K562 (cell line): Measurements from ENCODE around the gene PITPNB. TPM values are rescaled to one million over a fixed set of nuclear protein-coding genes. Genes with fewer than 3 reads are reported as not detected.

ENCODE experiments used
- ATAC-seq: fragments of 200-7000 bp; cut with Tn5 transposase; 3 replicates; pipeline ENCODE4 v1.9.1; 2020; ENCODE audit warnings: moderate library complexity
- BruUV-seq: library from RNA; stranded (reverse); fragments of 400-500 nt; replicated peaks from 2 replicates; lab custom pipeline; 2021; lab: Mats Ljungman, UMichigan
- CTCF ChIA-PET: fragments of 300-600 bp; formaldehyde crosslinking; extraction: SDS; loops from one replicate; lab custom pipeline; 2021; ENCODE audit warnings: low intra/inter-chr PET ratio; lab: Yijun Ruan, JAX
- POLR2A ChIA-PET: fragments of 300-600, 350-650 bp; sonication (Branson Sonifier 250); formaldehyde crosslinking; extraction: SDS; loops from one replicate; lab custom pipeline; 2021; ENCODE audit warnings: antibody characterized with exemption, inconsistent platforms; lab: Yijun Ruan, JAX
- DNase-seq, 4 experiments: peaks; one replicate each; pipeline versions ENCODE4 v3.0.0 to v3.0.0-alpha.2; 2011 to 2018; ENCODE audit warnings: low spot score in 3 of 4, mixed read lengths in 3 of 4; ENCODE audit errors: extremely low read depth in 1 of 4
- FAIRE-seq: peaks from 2 replicates; lab custom pipeline; 2011; peaks lifted over from hg19 to GRCh38; lab: Jason Lieb, UNC
- H2AFZ ChIP-seq: 2 replicates; pipeline ENCODE4 v1.6.0; 2011; ENCODE audit warnings: low read depth, low read length, control low read depth, inconsistent platforms
- H3K27ac ChIP-seq: fragments of 200-600 bp; 3 replicates; pipeline ENCODE4 v1.8.0; 2011; ENCODE audit warnings: low read depth, mild to moderate bottlenecking, control low read depth, inconsistent platforms, low read length, moderate library complexity, mixed read lengths; ENCODE audit errors: extremely low read depth
- H3K27me3 ChIP-seq, 2 experiments: fragments of 300-600 bp in 1 of 2; 2 replicates in 1 of 2; 3 replicates in 1 of 2; pipeline versions ENCODE4 v1.6.0 to v1.8.0; 2011; ENCODE audit warnings: inconsistent platforms in 2 of 2, low read length in 2 of 2, mild to moderate bottlenecking in 1 of 2, mixed read lengths in 1 of 2, moderate library complexity in 1 of 2; ENCODE audit not compliant: control insufficient read depth in 2 of 2, insufficient read depth in 2 of 2
- H3K36me3 ChIP-seq: fragments of 300-600 bp; 3 replicates; pipeline ENCODE4 v1.8.0; 2011; ENCODE audit warnings: mild to moderate bottlenecking, low read length, inconsistent platforms; ENCODE audit not compliant: control insufficient read depth, insufficient read depth
- H3K4me1 ChIP-seq, 2 experiments: fragments of 200-600 bp in 1 of 2; replicated peaks in 1 of 2; 2 replicates in 1 of 2; 3 replicates in 1 of 2; pipeline versions ENCODE4 v1.5.1 to v1.8.0; 2011; ENCODE audit warnings: inconsistent platforms in 2 of 2, low read length in 2 of 2, mild to moderate bottlenecking in 1 of 2, mixed read lengths in 1 of 2, moderate library complexity in 1 of 2; ENCODE audit not compliant: control insufficient read depth in 2 of 2, insufficient read depth in 2 of 2
- H3K4me2 ChIP-seq: 2 replicates; pipeline ENCODE4 v1.6.1; 2011; ENCODE audit warnings: low read length, control low read depth, inconsistent platforms, mixed read lengths; ENCODE audit not compliant: insufficient read depth
- H3K4me3 ChIP-seq: fragments of 200-600 bp; sonication (generic), shearing (Covaris generic); 2 replicates; pipeline ENCODE4 v1.5.1; 2016; ENCODE audit warnings: control low read depth, inconsistent platforms
- H3K79me2 ChIP-seq: fragments of 200-600 bp; 3 replicates; pipeline ENCODE4 v1.8.0; 2011; ENCODE audit warnings: low read length, inconsistent platforms; ENCODE audit not compliant: control insufficient read depth, insufficient read depth
- H3K9ac ChIP-seq, 2 experiments: 2 replicates each; pipeline versions ENCODE4 v1.6.0 to v1.6.1; 2011; ENCODE audit warnings: low read depth in 2 of 2, low read length in 2 of 2, control low read depth in 1 of 2, inconsistent platforms in 1 of 2, mild to moderate bottlenecking in 1 of 2, mixed read lengths in 1 of 2; ENCODE audit not compliant: insufficient read depth in 1 of 2
- H3K9me1 ChIP-seq: one replicate; pipeline ENCODE4 v1.6.0; 2011; ENCODE audit warnings: inconsistent platforms, mild to moderate bottlenecking, low read length, moderate library complexity; ENCODE audit not compliant: control insufficient read depth, insufficient read depth
- H3K9me3 ChIP-seq: replicated peaks from 2 replicates; pipeline ENCODE4 v1.5.1; 2011; ENCODE audit warnings: low read depth, low read length, inconsistent platforms; ENCODE audit not compliant: control insufficient read depth, insufficient read depth
- H4K20me1 ChIP-seq: replicated peaks from 2 replicates; pipeline ENCODE4 v1.6.1; 2011; ENCODE audit warnings: low read length, inconsistent platforms, mixed read lengths; ENCODE audit not compliant: control insufficient read depth, insufficient read depth
- SOX6 ChIP-seq: fragments of 450-650 bp; IDR thresholded peaks from 2 replicates; pipeline ENCODE4 v1.6.1; 2014; ENCODE audit warnings: mild to moderate bottlenecking
- YBX1 ChIP-seq: fragments of 450-650 bp; IDR thresholded peaks from 2 replicates; pipeline ENCODE4 v1.7.1; 2016; ENCODE audit warnings: mild to moderate bottlenecking
- WGBS: fragments of 100-300 bp; shearing (Covaris generic); methylation state at CpG from one replicate; pipeline ENCODE4 v1.1.6; 2016; ENCODE audit warnings: low coverage, mixed read lengths; ENCODE audit not compliant: insufficient coverage; ENCODE audit errors: missing lambda C conversion rate; 5-methylcytosine and 5-hydroxymethylcytosine counted together
- in situ Hi-C: fragments of 300-500 bp; cut with MboI; formaldehyde crosslinking; loops from 4 replicates; pipeline ENCODE4 v1.15.0; 2018; ENCODE audit warnings: inconsistent platforms, mixed read lengths
- intact Hi-C: fragments of 100-400 bp; cut with micrococcal nuclease; formaldehyde crosslinking; loops from 2 replicates; pipeline ENCODE4 v1.14.2; 2022
- polyA plus RNA-seq, 8 experiments: library from polyadenylated mRNA; depleted of rRNA in 4 of 8; stranded (reverse) in 5 of 8; unstranded in 3 of 8; fragments of >200 nt; fragmentation: Nextera tagmentation in 2 of 8; fragmentation: Illumina TruSeq in 1 of 8; extraction: Ambion mirVana in 2 of 8; extraction: Trizol in 1 of 8; gene quantifications; 2 replicates each; pipeline versions ENCODE4 v1.2.1 to v1.2.3, GENCODE V29; 2011 to 2014; ENCODE audit warnings: inconsistent platforms in 1 of 8, missing spikeins in 1 of 8
- total RNA-seq, 7 experiments: library from RNA; depleted of rRNA in 6 of 7; stranded (reverse); fragments of >200 nt in 6 of 7; fragmentation: Illumina TruSeq in 2 of 7; extraction: Trizol in 2 of 7; gene quantifications; 2 replicates each; pipeline versions ENCODE4 v1.2.1 to v1.2.3, GENCODE V29; 2011 to 2021; ENCODE audit warnings: low replicate concordance in 1 of 7
- TF ChIP-seq, protein P1 (sequence below), 2 experiments: fragments of 450-650 bp in 1 of 2; sonication (generic) in 1 of 2; formaldehyde crosslinking in 1 of 2; IDR thresholded peaks; 2 replicates each; pipeline versions ENCODE4 v1.7.1 to v1.9.0; 2016 to 2022; ENCODE audit warnings: inconsistent platforms in 1 of 2, mild to moderate bottlenecking in 1 of 2, missing genetic modification reagents in 1 of 2

The PITPNB gene
- total and polyA plus RNA-seq, 9 of the 15 experiments (the other 6 are each of a cell fraction or from before 2014, with no cell fraction given) = 13.1 to 52.4 (median 34.7) TPM

GRCh38 chr22:27850000-27850521 is 69.0 kb downstream of the PITPNB start (continued):
- TF ChIP-seq YBX1 = no peak

GRCh38 chr22:27848005-27848404 is 71.1 kb downstream of the PITPNB start:
- TF ChIP-seq, protein P1, sequence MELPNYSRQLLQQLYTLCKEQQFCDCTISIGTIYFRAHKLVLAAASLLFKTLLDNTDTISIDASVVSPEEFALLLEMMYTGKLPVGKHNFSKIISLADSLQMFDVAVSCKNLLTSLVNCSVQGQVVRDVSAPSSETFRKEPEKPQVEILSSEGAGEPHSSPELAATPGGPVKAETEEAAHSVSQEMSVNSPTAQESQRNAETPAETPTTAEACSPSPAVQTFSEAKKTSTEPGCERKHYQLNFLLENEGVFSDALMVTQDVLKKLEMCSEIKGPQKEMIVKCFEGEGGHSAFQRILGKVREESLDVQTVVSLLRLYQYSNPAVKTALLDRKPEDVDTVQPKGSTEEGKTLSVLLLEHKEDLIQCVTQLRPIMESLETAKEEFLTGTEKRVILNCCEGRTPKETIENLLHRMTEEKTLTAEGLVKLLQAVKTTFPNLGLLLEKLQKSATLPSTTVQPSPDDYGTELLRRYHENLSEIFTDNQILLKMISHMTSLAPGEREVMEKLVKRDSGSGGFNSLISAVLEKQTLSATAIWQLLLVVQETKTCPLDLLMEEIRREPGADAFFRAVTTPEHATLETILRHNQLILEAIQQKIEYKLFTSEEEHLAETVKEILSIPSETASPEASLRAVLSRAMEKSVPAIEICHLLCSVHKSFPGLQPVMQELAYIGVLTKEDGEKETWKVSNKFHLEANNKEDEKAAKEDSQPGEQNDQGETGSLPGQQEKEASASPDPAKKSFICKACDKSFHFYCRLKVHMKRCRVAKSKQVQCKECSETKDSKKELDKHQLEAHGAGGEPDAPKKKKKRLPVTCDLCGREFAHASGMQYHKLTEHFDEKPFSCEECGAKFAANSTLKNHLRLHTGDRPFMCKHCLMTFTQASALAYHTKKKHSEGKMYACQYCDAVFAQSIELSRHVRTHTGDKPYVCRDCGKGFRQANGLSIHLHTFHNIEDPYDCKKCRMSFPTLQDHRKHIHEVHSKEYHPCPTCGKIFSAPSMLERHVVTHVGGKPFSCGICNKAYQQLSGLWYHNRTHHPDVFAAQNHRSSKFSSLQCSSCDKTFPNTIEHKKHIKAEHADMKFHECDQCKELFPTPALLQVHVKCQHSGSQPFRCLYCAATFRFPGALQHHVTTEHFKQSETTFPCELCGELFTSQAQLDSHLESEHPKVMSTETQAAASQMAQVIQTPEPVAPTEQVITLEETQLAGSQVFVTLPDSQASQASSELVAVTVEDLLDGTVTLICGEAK (IDR thresholded peaks at IDR 0.05) = peak; percentile 86
- TF ChIP-seq, protein P1 (CRISPR knock-in tag; IDR thresholded peaks at IDR 0.05) = 0 out of 2 replicates have a peak, but pooled peaks have one; percentile 39
- no peak for TF ChIP-seq SOX6
- TF ChIP-seq, all 486 proteins: peak for 1
- Histone ChIP-seq H3K4me1 (peaks cover 4 to 20% of the 10 kb centered on the region in 2 experiments), H4K20me1 (peaks cover 4% of the 10 kb centered on the region), H3K4me2 (no peak overlapping the region), H3K4me3 (no peak overlapping the region), H3K27me3 (no peaks in the 10 kb centered on the region), H3K36me3 (peaks cover 42% of the 10 kb centered on the region), H3K9me1 (peaks cover 2% of the 10 kb centered on the region), H3K79me2 (no peaks in the 10 kb centered on the region), H3K9ac (no peak overlapping the region), H3K9me3 (no peaks in the 10 kb centered on the region), H2AFZ (no peak overlapping the region), H3K27ac (no peak overlapping the region)
- ChIA-PET POLR2A (interaction anchor here (0.7 to 1.0 kb wide), 2 partner anchors 86 to 443 kb away, joined by 3 read pairs; no protein-coding TSS in a partner anchor), CTCF (no interaction called here)
- intact Hi-C loops = no loop called here
- FAIRE-seq (no peak), DNase-seq (no peak), ATAC-seq (no peak)
- in situ Hi-C loops = no loop called here
- BruUV-seq = no TSS peak
- WGBS = 40% methylated on average over 1 of the region's 1 CpG
